NT2/D1 (cell line): ENCODE results near the gene PSG1.
"Not testable (repeated sequence)": the region's sequence is repeated elsewhere in the genome, so short reads cannot be mapped to it uniquely, and the experiment has no call there.

Experiments
- YY1 ChIP-seq: IDR thresholded peaks from 2 replicates; pipeline ENCODE4 v1.6.1; 2011; ENCODE audit not compliant: insufficient read length, insufficient read depth
- ZNF274 ChIP-seq: IDR thresholded peaks from 2 replicates; pipeline ENCODE4 v1.6.1; 2011; ENCODE audit warnings: mild to moderate bottlenecking, low read depth, low read length

DNA sequence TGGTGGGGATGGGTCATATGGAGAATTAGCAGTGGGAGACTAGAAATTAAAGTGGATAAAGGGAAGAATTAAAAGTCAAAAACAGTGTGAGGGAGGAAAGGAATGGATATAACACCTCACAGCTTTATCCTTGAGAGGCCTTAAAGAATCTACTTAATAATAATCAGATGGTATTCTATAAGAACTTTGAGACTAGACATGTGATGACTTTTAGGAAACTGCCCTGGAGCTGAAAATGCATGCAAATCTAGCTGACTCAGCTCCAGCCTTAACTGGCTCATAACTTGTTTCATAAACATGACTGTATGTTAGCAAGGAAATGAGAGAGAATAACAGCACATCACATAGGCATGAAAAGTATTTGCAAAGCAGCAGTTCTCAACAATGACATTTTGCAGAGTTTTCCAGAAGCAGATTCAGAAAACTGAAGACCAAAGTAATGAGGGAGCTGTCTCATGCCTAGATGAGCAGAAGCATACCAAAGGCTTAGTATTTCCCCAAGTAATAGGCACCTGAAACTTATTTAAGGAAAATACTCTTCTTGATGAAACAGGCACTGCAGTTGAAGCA is 8.4 kb upstream of the PSG1 start:
- TF ChIP-seq YY1, ZNF274: not testable (repeated sequence)
